ENCODE results near the gene CCDC122. TPM values are rescaled to one million over a fixed set of nuclear protein-coding genes. Genes with fewer than 3 reads are reported as not detected.
A peak's percentile ranks its signal among the peaks of the same experiment; 100 is the strongest.

CCDC122 gene
- total RNA-seq, 1 donor from 2014 or later = 3.6 TPM

DNA sequence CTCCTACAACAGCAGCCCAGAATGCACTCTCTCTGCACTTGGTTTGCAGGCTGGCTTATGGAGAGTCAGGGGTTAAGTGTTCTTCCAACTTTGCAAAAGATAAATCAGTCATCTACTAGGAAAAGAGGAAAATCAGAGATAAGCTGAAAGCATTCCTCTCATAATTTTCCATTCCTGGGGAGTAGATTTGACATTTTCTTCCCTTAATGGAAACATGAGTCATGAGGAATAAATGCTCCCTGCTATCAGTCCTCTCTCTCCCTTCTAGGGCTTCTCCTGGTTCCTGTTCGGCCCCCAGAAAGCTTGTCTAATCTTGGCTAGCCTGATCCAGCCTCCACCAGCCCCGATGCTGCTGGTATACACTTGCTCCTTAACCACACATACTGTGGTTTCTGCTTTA, 64.3 kb downstream of the CCDC122 start:
- DNase-seq (no peak), ATAC-seq (peak; percentile 96)
- intact Hi-C loops (cut with micrococcal nuclease) = no loop called here

- DNase-seq = no peak
- no peak for ATAC-seq
- intact Hi-C loops (cut with micrococcal nuclease) = loop anchor here (10.0 kb wide), 2 partner anchors 724 to 1204 kb away; no protein-coding TSS in a partner anchor
Observed at GRCh38 chr13:43808676-43809075, 70.9 kb downstream of the CCDC122 start.

DNA sequence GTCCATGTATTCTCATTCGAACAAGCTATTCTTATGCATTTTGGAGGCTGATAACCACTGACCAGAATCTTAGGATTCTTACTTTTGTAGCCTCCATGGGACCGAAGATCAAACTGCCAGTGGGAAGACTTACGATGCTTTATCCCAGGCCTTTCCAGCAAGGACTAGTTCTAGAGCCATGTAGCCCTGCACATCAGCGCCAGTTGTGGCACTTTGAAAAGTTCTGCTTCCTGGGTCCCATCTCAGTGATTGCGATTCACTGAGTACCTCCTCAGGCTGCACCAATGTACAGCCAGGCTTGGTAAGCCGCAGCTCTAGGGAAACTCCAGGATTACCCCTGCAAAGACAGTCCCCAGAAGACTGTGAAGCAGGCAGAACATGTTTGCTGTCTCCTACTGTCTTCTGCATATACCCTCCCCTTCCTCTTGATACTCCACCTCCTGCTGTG, 73.8 kb downstream of the CCDC122 start:
- ATAC-seq (no peak), DNase-seq (no peak)
- intact Hi-C loops (cut with micrococcal nuclease) = loop anchor here (10.0 kb wide), 2 partner anchors 721 to 1201 kb away; no protein-coding TSS in a partner anchor

DNA sequence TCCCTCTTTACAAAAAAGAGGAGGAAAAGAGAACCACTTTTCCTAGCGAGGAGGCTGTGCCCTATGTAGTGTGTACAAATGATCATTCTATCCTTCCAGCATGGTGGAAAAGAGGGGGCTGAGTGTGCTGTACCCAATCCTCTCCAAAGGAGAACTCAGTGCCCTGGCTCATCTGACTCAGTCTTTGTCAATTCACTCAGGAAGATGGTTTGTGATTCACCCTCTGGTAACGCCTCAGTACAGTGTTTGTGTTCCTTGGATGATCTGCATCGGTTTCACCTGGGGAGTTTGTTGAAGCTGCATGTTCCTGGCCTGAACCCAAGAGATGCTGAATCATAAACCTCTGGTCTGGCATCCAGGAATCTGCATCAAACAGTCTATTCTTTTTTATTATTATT, 74.5 kb downstream of the CCDC122 start:
- ATAC-seq (no peak), DNase-seq (no peak)
- intact Hi-C loops (cut with micrococcal nuclease) = loop anchor here (10.0 kb wide), 2 partner anchors 720 to 1200 kb away; no protein-coding TSS in a partner anchor

GRCh38 chr13:43804461-43805070, 75.0 kb downstream of the CCDC122 start:
- intact Hi-C loops (cut with micrococcal nuclease) = loop anchor here (10.0 kb wide), 2 partner anchors 720 to 1200 kb away; no protein-coding TSS in a partner anchor
- ATAC-seq (peak; percentile 48), DNase-seq (no peak)

- intact Hi-C loops (cut with micrococcal nuclease) = loop anchor here (10.0 kb wide), 2 partner anchors 718 to 1198 kb away; no protein-coding TSS in a partner anchor
- ATAC-seq (no peak), DNase-seq (no peak)
Observed at GRCh38 chr13:43802511-43802910, 77.0 kb downstream of the CCDC122 start.

GRCh38 chr13:43800828-43801227, 78.7 kb downstream of the CCDC122 start:
- intact Hi-C loops (cut with micrococcal nuclease) = loop anchor here (10.0 kb wide), 2 partner anchors 716 to 1196 kb away; no protein-coding TSS in a partner anchor
- no peak for DNase-seq
- ATAC-seq = no peak

DNA sequence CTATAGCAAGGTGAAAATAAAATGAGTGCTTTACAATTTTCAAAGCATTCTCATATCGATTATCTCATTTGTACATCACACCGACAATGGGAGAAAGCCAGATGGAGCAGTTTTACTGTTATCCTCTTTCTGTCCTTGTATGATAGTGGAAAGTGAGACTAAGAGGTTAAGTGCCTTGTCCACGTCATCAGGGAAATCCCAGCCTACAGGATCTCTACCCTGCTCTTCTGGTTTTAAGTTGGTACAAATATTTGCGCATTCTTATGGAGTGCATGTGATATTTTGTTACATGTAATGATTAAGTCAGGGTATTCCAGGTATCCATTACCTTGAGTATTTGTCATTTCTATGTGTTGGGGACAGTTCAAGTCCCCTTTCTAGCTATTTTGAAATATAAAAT, 80.3 kb downstream of the CCDC122 start:
- ATAC-seq (no peak), DNase-seq (no peak)
- intact Hi-C loops (cut with micrococcal nuclease) = loop anchor here (10.0 kb wide), 2 partner anchors 484 to 594 kb away; no protein-coding TSS in a partner anchor

- DNase-seq (no peak), ATAC-seq (no peak)
- intact Hi-C loops (cut with micrococcal nuclease) = loop anchor here (10.0 kb wide), 2 partner anchors 483 to 593 kb away; no protein-coding TSS in a partner anchor
Observed at GRCh38 chr13:43797869-43798268, 81.7 kb downstream of the CCDC122 start.

DNA sequence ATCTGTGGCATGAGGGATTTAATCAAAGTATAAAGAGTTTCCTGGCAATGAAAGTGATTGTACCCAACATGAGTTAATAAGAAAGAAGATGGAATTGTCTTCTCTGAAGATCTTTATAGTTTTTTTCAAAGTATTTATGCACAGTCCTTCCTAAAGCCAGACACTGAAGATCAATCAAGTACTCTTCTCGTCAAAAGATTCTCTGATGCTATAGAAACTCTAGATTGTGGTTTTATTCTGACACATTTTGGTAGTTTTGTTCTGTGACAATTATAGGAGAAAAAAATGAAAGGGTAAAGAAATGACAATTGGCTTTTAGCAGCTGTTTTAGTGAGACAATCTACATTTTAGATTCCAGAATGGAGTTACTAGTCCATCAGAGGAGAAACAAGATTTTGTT, 82.4 kb downstream of the CCDC122 start:
- intact Hi-C loops (cut with micrococcal nuclease) = loop anchor here (10.0 kb wide), 2 partner anchors 482 to 592 kb away; no protein-coding TSS in a partner anchor
- DNase-seq = no peak
- ATAC-seq = no peak

DNA sequence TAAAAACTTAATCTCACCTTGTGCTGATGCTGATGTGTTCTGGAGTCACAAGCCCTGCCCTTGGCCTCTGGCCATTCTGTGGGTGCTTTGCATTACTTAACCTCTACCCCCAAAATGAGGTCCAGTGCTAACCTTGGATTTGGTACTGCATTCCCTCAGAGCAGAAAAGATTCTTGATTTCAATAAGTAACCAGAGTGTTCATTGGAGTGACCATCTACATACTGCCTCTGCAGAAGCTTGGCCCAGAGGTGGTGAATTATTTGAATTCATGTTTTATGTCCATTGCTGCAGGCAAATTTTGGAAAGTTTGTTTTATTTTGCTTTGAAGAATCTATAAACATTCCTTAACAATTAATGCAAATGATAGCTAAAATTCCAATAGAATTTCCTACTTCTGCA, 85.1 kb downstream of the CCDC122 start:
- no peak for ATAC-seq
- intact Hi-C loops (cut with micrococcal nuclease) = loop anchor here (10.0 kb wide), 2 partner anchors 480 to 590 kb away; no protein-coding TSS in a partner anchor
- DNase-seq = no peak

GRCh38 chr13:43792076-43792881, 87.3 kb downstream of the CCDC122 start:
- intact Hi-C loops (cut with micrococcal nuclease) = loop anchor here (10.0 kb wide), 2 partner anchors 477 to 587 kb away; no protein-coding TSS in a partner anchor

DNA sequence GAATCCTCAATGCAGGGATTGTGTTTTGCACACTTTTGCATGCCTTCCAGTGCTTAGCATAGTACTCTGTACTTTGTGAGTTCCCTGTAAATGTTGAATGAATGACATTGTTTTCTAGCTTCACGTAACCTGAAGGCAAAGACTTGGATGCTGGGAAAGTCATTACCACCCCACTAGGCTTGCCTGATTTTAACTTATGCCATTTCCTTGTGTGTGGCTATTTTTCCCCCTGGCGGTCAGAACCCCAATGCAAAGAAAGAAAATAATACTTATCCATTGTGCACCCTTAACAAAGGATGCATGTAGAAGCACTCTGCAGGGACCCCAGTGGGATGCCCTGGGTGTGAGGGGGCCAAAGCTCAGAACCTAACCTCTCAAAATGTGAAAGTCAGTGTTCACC, 91.5 kb downstream of the CCDC122 start:
- ATAC-seq (no peak), DNase-seq (no peak)
- intact Hi-C loops (cut with micrococcal nuclease) = no loop called here

More at GRCh38 chr13:43792076-43792881, 87.3 kb downstream of the CCDC122 start:
- no peak for ATAC-seq
- DNase-seq = no peak

DNA sequence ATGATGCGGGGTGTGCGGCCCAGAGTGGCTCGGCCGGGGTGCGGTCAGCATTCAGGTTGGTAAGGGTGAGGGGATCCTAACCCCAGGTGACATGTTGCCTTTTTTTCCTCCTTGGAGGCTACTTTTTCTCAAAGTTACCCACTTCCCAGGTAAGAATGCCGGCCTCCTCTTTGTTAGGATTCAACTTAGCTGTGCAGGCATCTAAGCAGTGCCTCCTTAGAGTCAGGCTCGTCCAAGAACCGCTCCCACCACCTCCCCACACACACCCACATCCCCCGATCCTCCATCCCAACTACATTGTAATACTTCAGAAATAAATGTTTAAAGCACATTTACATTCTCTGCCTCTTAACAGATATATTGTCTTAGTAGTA, 92.0 kb downstream of the CCDC122 start:
- no peak for DNase-seq
- ATAC-seq = no peak
- intact Hi-C loops (cut with micrococcal nuclease) = no loop called here

- intact Hi-C loops (cut with micrococcal nuclease) = no loop called here
- peak; percentile 87 for DNase-seq
- peak; percentile 88 for ATAC-seq
Observed at GRCh38 chr13:43786766-43787517, 92.6 kb downstream of the CCDC122 start, which contains the start of gene ENOX1. TSS of gene ENOX1 (minus strand) at chr13:43786972.

DNA sequence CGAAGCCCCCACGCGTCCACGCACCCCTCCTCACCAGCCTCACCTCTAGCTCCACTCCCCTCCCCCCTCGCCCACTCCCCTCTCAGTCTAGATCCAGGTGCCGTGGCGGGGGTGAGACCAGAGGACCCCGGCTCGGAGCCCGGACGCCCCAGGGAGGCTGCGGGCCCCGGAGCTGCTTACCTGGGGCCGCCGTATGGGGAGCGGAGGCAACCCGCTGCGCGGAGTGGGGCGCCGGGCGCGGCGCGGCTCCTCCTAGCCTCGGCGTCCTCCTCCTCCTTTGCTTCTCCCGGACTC, 93.1 kb downstream of the CCDC122 start:
- intact Hi-C loops (cut with micrococcal nuclease) = no loop called here
- DNase-seq = no peak
- ATAC-seq = no peak

Measured in left ventricle myocardium superior (tissue), 1 donor.